Measurements from ENCODE around the gene MGAT4C.
"Not testable (repeated sequence)": the region's sequence is repeated elsewhere in the genome, so short reads cannot be mapped to it uniquely, and the experiment has no call there.

The MGAT4C gene

GRCh38 chr12:86122846-86123468 lies 133.2 kb downstream of the MGAT4C start:
- DNase-seq, result no peak

- no peak for DNase-seq
These were observed 138.0 kb downstream of the MGAT4C start for GRCh38 chr12:86118161-86118560.

GRCh38 chr12:86117711-86118110 lies 138.5 kb downstream of the MGAT4C start:
- DNase-seq, result no peak

GRCh38 chr12:86104087-86104486 lies 152.1 kb downstream of the MGAT4C start:
- no peak for DNase-seq

GRCh38 chr12:86097161-86097560 lies 159.0 kb downstream of the MGAT4C start:
- DNase-seq, result no peak

- DNase-seq, result no peak
These were observed 164.5 kb downstream of the MGAT4C start for GRCh38 chr12:86091681-86092080.

GRCh38 chr12:86081843-86082242 lies 174.3 kb downstream of the MGAT4C start:
- no peak for DNase-seq

- DNase-seq, result not testable (repeated sequence)
These were observed 197.1 kb downstream of the MGAT4C start for GRCh38 chr12:86059052-86059451.

- no peak for DNase-seq
These were observed 198.9 kb downstream of the MGAT4C start for GRCh38 chr12:86057092-86057845.

GRCh38 chr12:86052921-86053320 lies 203.3 kb downstream of the MGAT4C start:
- no peak for DNase-seq

- DNase-seq, result no peak
These were observed 206.2 kb downstream of the MGAT4C start for GRCh38 chr12:86050010-86050409.

- DNase-seq, result no peak
These were observed 211.8 kb downstream of the MGAT4C start for GRCh38 chr12:86044396-86044795.

- no peak for DNase-seq
These were observed 214.1 kb downstream of the MGAT4C start for GRCh38 chr12:86042062-86042461.

GRCh38 chr12:86018361-86018760 lies 237.8 kb downstream of the MGAT4C start:
- no peak for DNase-seq

- no peak for DNase-seq
These were observed 241.2 kb downstream of the MGAT4C start for GRCh38 chr12:86015026-86015425.

- no peak for DNase-seq
These were observed 249.5 kb downstream of the MGAT4C start for GRCh38 chr12:86006727-86007126.

- DNase-seq, result no peak
These were observed 258.1 kb downstream of the MGAT4C start for GRCh38 chr12:85998074-85998473.

GRCh38 chr12:85996280-85996679 lies 259.9 kb downstream of the MGAT4C start:
- DNase-seq, result no peak

GRCh38 chr12:85993746-85994145 lies 262.4 kb downstream of the MGAT4C start:
- DNase-seq, result no peak

- DNase-seq, result no peak
These were observed 270.2 kb downstream of the MGAT4C start for GRCh38 chr12:85985996-85986395.

- no peak for DNase-seq
These were observed 272.6 kb downstream of the MGAT4C start for GRCh38 chr12:85983601-85984000.

GRCh38 chr12:85979641-85980040 lies 276.6 kb downstream of the MGAT4C start:
- DNase-seq, result no peak

GRCh38 chr12:85975716-85976115 lies 280.5 kb downstream of the MGAT4C start:
- no peak for DNase-seq

GRCh38 chr12:85971800-85972199 lies 284.4 kb downstream of the MGAT4C start:
- no peak for DNase-seq

GRCh38 chr12:85968606-85969005 lies 287.6 kb downstream of the MGAT4C start:
- DNase-seq, result no peak
